GM19467 (cell line): ENCODE data around the gene CIAO2A.
A peak's percentile ranks its signal among the peaks of the same experiment; 100 is the strongest.
"Not testable (repeated sequence)": the region's sequence is repeated elsewhere in the genome, so short reads cannot be mapped to it uniquely, and the experiment has no call there.

Experiments
- ATAC-seq: cut with Tn5 transposase; IDR thresholded peaks from one replicate; pipeline ENCODE4 v1.9.1; 2021; ENCODE audit warnings: mild to moderate bottlenecking, moderate library complexity; ENCODE audit not compliant: unreplicated experiment

Gene CIAO2A

DNA sequence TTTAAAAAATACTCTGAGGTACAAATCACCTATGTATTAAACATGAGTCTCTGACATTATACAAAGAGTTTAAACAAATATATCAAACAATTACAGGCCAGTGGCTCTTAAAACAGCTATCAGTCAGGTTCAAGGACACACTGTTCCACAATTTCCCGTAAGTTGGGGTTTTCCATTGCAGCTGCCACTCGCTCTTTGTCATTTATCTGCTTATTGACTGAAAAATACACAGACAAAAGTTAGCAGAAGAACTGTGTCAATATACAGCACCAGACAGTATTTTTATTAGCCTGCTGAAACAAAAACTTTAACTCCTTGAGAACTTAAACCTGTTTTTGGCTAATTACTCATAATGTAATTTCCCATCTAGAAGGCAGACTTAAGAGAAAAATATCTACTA lies 20.8 kb downstream of the CIAO2A start:
- no peak for ATAC-seq

DNA sequence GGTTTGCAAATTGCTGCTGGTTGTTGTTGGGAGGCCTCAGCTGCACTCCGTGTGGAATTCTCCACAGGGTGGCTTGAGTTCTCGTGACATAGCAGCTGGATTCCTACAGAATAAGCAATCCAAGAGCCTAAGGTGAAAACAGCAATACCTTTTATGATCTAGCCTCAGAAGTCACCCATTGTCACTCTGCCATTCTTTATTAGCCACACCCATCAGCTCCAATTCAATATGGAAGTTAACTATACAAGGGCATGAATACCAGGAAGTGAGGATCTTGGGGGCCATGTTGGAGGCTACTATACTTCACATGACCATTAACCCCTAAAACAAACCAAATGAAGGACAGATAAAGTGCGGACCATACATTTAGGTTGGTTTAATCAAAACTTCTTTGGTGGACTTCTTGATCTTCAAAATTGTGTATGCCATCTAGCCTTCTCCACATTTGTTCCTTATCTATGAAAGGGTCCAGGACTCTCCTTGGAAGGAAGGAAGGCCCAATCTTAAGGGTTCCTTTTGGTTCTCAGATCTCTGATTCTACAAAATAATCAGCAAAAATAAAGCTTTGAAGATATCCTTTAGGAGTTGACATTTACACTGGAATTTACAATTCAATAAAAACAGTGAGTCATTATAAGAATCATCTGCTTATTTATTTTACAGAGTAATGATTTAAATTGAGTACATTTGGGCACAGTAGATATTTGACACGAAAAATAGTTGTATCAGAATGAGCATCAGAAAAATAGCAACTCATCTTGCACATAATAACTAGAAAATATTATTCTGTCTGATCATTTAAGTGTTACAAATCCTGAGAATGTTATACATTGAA lies 21.5 kb downstream of the CIAO2A start:
- ATAC-seq = no peak

DNA sequence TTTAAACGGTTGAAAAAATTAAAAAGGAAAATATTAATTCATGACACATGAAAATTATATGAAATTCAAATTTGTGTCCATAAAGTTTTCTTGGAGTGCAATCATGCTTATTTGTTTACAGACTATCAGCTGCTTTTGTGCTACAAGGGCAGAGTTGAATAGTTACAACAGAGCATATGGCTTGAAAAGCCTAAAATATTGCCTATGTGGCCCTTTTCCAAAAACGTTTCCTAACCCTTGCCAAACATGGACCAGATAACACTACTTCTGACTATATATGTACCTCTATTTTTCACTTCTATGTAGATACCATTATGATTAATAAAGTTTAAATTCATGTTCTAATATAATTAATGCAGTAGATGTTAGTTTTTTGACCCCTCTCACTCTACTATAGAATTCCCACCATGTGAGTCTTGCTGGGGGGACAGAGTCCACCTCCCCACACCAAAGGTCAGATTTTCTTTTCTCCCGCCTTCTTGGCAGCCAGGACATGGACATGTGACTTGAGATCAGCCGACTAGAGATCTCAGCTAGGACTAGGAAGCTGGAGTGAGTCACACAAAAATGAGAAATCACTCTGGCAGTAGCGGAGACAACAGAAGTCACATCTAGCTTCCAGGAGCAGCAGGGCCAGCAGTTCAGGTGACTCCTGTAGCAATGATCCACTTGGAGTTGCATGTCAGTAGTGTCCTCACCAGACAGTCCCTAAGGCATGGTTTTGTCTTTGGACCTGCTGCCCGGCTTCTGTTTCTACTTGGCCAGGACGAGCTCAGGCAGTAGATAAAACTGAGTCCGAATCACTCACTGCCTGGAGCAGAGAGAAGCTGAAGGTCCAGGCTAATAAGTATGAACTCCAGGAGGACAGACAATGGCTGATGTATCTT lies 22.4 kb downstream of the CIAO2A start:
- no peak for ATAC-seq

DNA sequence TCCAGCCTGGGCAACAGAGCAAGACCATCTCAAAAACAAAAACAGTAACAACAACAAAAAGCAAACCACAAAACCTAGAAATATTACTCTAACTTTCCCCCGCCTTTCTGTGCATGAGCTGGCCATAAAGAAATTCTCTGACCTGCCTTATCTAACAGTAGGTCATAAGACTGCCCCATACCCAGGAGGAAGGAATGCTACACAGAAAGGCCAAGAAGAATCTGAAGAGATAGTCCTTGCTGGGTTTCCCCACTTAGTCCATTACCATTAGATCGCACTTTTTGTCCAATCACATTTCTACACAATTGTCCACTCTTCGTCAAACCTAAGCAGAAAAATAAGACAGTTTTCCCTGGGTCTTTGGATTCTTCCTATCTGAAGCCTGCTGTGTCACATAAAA lies 23.5 kb downstream of the CIAO2A start:
- no peak for ATAC-seq

DNA sequence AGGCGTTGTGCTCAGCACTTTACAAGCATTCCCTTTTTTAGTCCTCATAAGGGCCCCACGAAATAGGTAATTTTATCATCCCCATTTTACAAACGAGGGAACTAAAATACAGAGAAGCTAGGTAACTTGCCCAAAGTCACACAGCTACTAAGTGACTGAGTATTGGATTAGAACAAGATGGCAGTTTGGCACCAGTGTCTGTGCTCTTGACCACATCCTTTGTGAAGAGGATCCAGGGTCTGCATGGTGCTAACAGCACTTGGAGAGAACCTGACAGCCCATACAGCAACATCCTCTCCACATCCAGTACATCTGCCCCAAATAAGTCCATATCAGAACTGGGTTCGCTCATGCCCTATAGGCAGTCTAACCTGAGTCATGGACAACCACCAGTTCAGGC lies 25.5 kb downstream of the CIAO2A start:
- no peak for ATAC-seq

DNA sequence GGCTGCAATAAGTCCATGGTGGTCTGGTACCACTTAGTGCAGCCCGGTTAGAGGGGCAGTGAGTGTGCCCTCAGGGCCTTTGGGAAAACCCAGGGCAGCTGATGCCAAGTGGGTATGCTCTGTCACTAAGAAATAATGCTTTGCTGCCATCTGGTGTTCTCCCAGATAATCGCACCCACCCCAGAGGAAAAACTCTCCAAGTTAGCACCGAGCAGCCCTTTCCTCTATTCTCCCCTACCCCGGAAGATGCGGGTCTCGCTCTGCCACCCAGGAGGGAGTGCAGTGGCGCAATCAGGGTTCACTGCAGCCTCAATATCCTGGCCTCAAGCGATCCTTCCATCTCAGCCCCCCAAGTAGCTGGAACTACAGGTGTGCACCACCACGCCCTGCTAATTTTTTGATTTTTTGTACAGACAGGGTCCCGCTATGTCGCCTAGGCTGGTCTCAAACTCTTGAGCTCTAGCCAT lies 26.0 kb downstream of the CIAO2A start:
- ATAC-seq = no peak

DNA sequence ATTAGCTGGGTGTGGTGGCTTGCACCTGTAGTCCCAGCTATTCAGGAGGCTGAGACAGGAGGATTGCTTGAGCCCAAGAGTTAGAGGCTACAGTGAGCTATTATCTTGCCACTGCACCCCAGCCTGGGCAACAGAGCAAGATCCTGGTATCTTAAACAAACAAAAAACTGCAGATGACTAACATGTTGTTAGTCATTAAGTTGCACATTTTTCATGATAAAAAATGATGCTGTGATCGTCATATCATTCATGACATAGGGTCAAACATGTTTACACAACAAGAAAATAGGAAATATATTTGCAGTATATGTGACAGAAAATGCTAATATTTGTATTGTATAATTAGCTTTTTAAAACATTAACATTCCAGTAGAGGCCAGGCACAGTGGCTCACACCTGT lies 27.2 kb downstream of the CIAO2A start:
- ATAC-seq = no peak

DNA sequence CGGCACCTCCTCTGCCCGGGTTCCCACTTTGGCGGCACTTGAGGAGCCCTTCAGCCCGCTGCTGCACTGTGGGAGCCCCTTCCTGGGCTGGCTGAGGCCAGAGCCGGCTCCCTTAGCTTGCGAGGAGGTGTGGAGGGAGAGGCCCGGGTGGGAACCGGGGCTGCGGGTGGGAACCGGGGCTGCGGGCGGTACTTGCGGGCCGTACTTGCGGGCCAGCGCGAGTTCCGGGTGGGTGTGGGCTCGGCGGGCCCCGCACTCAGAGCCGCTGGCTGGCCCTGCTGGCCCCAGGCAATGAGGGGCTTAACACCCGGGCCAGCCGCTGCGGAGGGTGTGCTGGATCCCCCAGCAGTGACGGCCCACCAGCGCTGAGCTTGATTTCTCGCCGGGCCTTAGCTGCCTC lies 32.9 kb downstream of the CIAO2A start:
- ATAC-seq = no peak

DNA sequence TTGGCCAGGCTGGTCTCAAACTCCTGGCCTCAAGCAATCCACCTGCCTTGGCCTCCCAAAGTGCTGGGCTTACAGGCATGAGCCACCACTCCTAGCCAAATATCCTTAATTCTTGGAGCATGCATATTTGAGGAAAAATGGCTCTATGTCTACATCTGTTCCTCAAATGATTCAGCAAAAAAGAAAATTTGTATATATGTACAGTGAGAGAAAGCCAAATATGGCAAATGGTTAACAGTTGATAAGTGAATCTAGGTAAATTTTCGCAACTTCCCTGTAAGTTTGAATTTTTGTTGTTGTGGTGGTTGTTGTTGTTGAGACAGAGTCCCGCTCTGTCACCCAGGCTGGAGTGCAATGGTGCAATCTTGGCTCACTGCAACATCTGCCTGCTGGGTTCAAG lies 34.5 kb downstream of the CIAO2A start:
- ATAC-seq = not testable (repeated sequence)

DNA sequence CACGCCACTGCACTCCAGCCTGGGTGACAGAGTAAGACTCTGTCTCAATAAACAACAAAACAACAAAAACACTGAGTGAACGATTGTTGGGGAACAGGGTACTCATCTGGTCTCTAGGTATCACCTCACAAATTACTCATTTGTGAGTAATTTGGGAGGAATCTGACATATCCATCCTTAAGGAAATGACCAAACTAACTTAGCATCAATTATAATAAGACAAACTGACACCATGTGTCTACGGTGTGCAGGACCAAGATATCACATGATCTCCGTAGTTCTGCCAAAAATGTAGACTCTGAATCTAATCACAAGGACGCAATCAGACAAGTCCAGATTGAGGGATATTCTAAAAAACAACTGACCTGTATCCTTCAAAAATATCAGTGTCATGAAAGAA lies 35.4 kb downstream of the CIAO2A start:
- no peak for ATAC-seq

DNA sequence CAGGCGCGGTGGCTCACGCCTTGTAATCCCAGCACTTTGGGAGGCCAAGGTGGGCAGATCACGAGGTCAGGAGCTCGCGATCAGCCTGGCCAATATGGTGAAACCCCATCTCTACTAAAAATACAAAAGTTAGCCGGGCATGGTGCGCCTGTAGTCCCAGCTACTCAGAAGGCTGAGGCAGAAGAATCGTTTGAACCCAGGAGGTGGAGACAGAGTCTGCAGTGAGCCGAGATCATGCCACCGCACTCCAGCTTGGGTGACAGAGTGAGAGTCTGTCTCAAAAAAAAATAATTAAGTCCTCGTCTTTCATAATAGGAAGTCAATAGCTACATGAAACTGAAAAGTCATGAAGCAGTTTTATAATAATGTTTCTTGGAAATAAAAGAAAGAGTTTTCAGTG lies 40.0 kb downstream of the CIAO2A start:
- ATAC-seq = not testable (repeated sequence)

DNA sequence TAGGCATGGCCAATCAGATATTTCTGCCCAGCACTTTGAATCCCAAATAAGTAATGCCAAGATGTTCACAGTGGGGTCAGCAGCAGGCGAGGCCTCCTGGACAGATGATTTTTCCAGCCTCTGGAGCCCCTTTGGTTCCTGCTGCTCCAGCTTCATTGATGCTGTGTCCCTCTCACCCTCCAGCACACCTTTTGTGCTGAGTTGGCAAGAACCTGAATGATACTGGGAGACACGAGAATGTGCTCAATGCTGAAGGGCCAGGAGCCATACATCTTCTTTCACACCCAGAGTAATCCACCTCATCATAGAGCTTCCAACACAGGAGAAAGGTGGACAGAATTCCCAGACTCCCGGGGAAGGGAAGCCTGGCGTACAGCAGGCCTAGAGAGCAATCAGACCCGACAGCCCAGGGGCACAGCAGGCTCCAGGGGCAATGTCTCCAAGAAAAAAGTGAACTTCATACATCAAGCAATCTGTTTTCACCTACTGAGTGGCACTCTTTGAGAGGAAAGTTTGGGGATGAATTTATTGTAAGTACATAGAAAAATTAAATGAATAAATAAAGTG lies 40.6 kb downstream of the CIAO2A start:
- ATAC-seq = no peak

DNA sequence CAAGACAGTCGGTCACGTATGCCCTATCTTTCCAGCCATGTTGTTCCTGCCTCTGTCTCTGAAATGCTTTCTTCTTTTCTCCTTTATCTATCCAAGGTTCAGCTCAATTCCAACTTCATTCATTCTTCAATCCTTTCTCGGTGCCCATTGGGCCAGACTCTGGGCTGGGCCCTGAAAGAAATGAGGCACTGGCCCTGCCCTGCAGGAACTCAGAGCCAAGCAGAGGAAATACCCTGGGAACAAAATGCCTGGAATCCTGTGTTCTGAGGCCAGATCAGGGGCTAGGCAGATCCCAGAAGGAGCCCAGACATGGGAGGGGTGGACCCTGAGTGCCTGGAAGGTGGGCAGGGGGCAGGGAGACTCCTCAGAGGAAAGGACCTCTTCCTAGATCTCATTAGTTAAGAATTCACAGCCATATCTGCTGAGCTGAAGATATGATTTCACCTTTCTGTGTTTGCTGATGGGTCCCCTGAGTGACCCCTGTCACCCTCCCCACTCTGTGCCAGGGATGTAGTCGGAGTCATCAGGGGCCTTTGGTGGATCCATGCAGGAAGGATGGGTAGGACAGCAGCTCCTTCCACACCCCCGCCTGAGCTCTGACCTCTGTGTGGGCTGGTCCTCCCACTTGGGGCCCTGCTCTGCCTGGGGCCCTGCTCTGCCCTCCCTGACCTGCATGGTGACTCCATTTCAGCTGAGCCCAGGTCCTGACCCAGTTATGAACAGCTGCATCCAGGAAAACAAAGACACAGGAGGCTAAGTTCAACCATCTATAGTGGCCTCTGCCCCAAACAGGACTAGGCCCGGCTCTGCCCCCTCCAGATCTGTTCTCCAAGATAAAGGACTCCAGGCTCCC lies 42.0 kb downstream of the CIAO2A start:
- ATAC-seq = no peak

DNA sequence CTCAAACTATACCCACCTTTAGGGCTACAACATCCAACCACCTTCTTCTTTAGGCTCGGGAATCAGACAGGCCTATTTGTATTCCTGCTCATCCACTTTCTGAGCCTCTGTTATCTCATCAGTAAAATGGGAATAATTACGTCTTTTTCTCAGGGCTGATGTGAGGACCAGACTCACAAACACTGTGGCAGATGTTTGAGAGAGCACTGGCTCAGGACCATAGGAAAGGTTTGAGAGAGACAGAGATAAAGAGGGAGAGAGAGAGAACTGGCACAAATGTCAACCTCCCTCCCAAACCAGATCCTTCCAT lies 42.6 kb downstream of the CIAO2A start:
- ATAC-seq = no peak

DNA sequence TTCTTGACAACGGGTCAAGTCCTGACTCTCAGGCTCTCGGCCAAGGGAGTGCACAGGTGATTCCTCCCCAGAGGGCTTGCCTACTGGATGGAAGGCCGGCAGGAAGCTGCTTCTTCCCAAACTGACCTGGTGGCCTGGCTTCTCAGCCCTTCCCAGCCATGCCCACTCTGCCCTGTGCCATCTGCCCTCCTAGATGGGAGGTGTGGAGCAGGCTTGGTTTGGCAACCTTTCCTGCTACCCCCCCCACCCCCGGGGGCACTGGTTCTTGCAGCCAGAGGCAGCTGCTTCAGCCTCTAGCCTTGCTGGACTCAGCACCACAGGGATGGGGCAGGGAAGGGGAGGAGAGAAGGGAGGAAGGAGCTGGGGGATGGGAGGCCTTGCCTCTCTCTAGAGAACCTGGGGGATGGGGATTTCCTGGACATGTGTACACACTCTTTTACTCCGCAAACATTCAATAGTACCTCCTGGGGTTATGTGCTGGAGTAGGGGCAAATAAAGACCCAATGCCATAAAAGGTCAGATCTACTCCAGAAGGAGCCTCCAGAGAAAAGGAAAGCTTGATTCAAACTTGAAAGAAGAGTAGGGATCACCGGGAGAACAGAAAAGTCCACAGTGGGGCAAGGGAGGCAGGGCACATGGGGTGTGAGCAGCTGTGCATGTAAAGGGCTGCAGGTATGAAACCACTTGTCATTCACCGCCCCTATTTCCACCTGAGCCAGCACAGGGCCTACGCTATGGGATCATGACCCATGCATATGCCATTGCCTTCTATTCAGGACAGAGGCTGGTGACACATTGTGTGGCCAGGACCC lies 43.2 kb downstream of the CIAO2A start:
- ATAC-seq = no peak

DNA sequence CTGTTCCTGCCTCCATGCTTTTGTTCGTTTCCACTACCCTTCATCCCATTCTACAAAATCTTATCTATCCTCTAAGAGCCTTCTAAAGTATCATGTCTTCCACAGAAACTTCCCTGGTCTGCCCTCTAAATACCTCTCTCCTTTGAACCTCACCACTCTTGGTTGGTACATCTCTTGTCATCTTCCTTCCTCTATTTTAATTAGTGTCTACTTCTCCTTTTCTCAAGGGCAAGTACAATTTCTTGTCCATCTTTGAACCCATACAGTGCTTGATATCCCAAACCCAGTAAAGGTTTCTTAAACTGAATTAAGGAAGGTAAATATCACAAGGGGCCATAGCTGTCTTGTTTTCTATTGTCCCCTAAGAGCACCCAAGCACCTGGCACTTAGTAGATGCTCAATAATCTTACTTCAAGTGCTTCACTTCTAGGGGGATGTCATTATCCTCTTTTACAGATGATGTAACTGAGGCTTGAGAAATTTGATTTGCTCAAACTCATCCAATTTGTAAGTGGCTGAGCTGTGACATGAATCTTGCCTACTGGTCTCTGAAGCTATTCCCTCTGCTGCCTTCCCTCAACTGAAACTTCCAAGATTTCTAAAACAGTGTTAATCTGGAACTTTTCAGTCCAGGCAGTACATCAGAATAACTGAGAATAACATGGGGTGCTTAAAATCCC lies 44.7 kb downstream of the CIAO2A start:
- ATAC-seq = no peak

DNA sequence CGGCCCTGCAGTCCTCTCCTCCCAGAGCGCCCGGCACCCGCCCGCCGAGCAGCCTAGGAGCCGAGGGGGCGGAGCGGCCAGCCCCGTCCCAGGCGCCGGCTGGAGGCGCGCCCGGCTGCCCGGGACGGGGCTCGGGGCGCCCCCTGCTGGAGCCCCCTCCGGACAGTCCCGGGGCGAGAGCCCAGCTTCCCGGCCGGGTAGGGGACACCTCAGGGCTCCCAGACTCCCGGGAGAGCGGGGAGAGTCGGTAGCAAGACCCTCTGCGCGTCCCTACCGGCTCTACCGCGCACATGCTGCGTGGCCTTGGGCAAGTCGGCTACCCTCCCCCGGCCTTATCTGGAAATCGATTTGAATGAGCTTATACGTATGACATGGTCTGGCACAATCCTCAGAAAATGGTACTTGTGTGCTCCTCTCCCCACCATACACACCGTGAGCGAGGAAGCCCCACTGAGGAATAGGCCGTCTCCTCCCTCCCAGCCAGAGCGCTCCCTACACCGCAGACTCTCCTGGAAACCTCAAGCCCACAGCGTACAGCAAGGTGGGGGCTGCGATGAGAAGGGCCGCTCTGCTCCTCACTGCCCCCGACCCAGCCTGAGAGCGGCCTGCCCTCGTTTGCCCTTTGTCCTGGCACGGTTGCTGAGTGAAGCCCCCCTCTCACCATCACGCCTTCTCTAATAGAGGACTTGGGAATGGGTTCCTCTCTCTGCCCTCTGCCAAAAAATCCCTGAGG lies 47.1 kb downstream of the CIAO2A start, which contains the start of gene DAPK2:
DAPK2 (minus strand) TSS at position 65 of the 733 bp plus-strand sequence. CDS start 6,224 bp downstream, outside the sequence.
- ATAC-seq = peak; percentile 54

DNA sequence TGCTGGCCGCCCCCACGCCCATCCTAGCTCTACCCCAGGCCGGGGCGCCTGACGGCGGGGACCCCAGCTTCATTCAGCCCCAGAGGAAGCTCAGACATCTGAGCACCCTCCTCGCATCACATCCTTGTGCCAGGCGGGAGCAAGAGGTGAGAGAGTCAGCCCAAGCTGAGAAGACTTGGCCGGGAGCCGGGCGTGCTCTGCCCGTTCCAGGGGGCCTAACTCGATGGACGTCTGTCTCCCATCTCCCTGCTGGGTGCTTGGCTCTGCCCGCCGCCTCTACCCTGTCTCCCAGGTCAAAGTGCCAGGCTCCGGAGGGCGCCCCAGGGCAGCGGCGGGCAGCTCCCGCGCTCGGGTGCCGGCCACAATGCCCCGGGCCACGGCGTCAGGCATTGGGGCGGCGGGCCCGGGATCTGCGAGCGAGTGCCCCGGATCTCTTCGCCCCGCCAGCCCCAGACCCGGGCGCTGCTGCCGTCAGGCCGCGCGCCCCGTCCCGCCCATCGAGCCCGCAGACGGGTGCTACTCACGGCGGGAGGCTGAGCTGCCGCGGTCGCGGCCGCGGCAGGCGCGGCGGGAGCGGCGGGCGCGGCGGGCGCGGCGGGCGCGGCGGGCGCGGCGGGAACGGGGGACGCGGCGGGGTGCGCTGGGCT lies 47.7 kb downstream of the CIAO2A start:
- peak; percentile 15 for ATAC-seq
